ENCODE data around the gene IFFO2.

DNA sequence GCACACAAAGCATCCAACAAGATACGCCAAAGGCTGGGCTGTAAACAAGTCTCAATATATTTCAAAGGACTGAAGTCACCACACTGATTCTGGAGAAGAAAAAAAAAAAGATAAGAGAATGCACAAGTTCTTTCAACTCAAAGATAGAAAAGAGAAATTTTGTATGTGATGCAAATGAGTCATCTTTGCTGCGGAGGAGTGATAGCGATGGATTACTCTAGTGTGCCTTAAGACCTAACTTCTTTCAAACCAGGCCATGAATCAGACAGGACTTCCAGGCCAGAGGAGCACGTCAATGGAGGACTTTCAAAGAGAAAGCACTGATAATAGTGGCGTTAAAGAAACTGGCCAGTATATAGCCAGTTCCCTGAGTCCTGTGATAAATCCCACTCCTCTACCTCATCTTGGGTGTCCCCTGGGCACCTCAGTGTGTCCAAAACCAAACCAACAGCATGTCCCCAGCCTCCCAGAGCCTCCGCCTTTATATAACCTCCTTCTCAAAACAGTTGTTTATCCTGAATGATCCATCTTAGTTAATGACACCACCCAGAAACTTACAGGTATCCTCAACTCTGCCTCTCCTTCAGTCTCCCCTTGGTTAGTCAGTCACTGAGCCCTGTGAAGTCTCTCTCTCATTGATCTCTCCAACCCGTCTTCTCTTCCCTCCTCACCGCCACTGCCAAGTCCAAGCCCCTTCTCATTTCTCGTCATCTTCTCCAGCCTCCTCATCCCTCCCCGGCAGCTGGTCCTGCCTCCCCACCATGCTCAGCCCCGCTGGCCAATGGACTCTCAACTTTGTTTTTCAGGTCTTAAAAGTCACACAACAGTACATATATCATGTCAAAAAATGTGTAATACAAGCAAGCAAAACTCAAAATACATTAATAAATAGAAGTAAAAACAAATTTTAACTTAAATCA, 47.2 kb upstream of the IFFO2 start:
- TF ChIP-seq EZH2 (IDR thresholded peaks at IDR 0.05) = no peak
- TF ChIP-seq, protein P1, sequence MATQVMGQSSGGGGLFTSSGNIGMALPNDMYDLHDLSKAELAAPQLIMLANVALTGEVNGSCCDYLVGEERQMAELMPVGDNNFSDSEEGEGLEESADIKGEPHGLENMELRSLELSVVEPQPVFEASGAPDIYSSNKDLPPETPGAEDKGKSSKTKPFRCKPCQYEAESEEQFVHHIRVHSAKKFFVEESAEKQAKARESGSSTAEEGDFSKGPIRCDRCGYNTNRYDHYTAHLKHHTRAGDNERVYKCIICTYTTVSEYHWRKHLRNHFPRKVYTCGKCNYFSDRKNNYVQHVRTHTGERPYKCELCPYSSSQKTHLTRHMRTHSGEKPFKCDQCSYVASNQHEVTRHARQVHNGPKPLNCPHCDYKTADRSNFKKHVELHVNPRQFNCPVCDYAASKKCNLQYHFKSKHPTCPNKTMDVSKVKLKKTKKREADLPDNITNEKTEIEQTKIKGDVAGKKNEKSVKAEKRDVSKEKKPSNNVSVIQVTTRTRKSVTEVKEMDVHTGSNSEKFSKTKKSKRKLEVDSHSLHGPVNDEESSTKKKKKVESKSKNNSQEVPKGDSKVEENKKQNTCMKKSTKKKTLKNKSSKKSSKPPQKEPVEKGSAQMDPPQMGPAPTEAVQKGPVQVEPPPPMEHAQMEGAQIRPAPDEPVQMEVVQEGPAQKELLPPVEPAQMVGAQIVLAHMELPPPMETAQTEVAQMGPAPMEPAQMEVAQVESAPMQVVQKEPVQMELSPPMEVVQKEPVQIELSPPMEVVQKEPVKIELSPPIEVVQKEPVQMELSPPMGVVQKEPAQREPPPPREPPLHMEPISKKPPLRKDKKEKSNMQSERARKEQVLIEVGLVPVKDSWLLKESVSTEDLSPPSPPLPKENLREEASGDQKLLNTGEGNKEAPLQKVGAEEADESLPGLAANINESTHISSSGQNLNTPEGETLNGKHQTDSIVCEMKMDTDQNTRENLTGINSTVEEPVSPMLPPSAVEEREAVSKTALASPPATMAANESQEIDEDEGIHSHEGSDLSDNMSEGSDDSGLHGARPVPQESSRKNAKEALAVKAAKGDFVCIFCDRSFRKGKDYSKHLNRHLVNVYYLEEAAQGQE (IDR thresholded peaks at IDR 0.05; ENCODE audit: low read depth) = no peak
- no peak for TF ChIP-seq POLR2AphosphoS5 (IDR thresholded peaks at IDR 0.05; ENCODE audit: low read depth, low read length)
- TF ChIP-seq, protein P2, sequence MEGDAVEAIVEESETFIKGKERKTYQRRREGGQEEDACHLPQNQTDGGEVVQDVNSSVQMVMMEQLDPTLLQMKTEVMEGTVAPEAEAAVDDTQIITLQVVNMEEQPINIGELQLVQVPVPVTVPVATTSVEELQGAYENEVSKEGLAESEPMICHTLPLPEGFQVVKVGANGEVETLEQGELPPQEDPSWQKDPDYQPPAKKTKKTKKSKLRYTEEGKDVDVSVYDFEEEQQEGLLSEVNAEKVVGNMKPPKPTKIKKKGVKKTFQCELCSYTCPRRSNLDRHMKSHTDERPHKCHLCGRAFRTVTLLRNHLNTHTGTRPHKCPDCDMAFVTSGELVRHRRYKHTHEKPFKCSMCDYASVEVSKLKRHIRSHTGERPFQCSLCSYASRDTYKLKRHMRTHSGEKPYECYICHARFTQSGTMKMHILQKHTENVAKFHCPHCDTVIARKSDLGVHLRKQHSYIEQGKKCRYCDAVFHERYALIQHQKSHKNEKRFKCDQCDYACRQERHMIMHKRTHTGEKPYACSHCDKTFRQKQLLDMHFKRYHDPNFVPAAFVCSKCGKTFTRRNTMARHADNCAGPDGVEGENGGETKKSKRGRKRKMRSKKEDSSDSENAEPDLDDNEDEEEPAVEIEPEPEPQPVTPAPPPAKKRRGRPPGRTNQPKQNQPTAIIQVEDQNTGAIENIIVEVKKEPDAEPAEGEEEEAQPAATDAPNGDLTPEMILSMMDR (IDR thresholded peaks at IDR 0.05 in 2 of 3, conservative IDR thresholded peaks at IDR 0.05 in 1 of 3; ENCODE audit: borderline replicate concordance in 1 of 3, insufficient read depth in 1 of 3, low read depth in 2 of 3, low read length in 2 of 3) = no peak
- no peak for TF ChIP-seq JUND (IDR thresholded peaks at IDR 0.05)
- TF ChIP-seq, protein P3, sequence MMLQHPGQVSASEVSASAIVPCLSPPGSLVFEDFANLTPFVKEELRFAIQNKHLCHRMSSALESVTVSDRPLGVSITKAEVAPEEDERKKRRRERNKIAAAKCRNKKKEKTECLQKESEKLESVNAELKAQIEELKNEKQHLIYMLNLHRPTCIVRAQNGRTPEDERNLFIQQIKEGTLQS (IDR thresholded peaks at IDR 0.05) = no peak
- no peak for TF ChIP-seq SP1 (IDR thresholded peaks at IDR 0.05; ENCODE audit: low read depth)
- no peak for TF ChIP-seq YY1 (IDR thresholded peaks at IDR 0.05; ENCODE audit: extremely low read depth, insufficient replicate concordance, low read depth, low read length)
- no peak for TF ChIP-seq EGR1 (IDR thresholded peaks at IDR 0.05; ENCODE audit: low read depth)
- no peak for TF ChIP-seq POLR2A (IDR thresholded peaks at IDR 0.05; ENCODE audit: borderline replicate concordance, extremely low read depth, insufficient read depth, insufficient read length)
- no peak for TF ChIP-seq RAD21 (IDR thresholded peaks at IDR 0.05; ENCODE audit: low read depth)
- no peak for TF ChIP-seq CEBPB (IDR thresholded peaks at IDR 0.05; ENCODE audit: low read depth)
